Neural cell (in vitro differentiated cells): ENCODE results near the gene POLE3. TPM values are rescaled to one million over a fixed set of nuclear protein-coding genes. Genes with fewer than 3 reads are reported as not detected.

Experiments used
- H2AFZ ChIP-seq: fragments of 200-600, 300-800 bp; sonication (generic), shearing (Covaris generic); 2 replicates; pipeline ENCODE4 v1.6.0; 2014; ENCODE audit warnings: low read depth, mild to moderate bottlenecking, antibody characterized with exemption, low read length, moderate library complexity
- H3F3A ChIP-seq: fragments of 200-600 bp; shearing (Covaris generic); 2 replicates; pipeline ENCODE4 v1.6.1; 2016; ENCODE audit warnings: mild to moderate bottlenecking, moderate library complexity, mixed read lengths, antibody characterized with exemption, low read length; ENCODE audit not compliant: insufficient read depth, poor library complexity, severe bottlenecking
- H3K27ac ChIP-seq: fragments of 200-600, 300-800 bp; sonication (generic), shearing (Covaris generic); 2 replicates; pipeline ENCODE4 v1.5.1; 2014; ENCODE audit warnings: mild to moderate bottlenecking, low read length, moderate library complexity
- H3K27me3 ChIP-seq: fragments of 300-800, 200-600 bp; sonication (generic), shearing (Covaris generic); 2 replicates; pipeline ENCODE4 v1.6.0; 2014; ENCODE audit warnings: mild to moderate bottlenecking, low read depth, low read length, moderate library complexity; ENCODE audit not compliant: insufficient read depth
- H3K36me3 ChIP-seq: fragments of 300-800, 200-600 bp; sonication (generic), shearing (Covaris generic); 2 replicates; pipeline ENCODE4 v1.5.1; 2014; ENCODE audit warnings: mild to moderate bottlenecking, antibody characterized with exemption, low read length, moderate library complexity; ENCODE audit not compliant: insufficient read depth
- H3K4me2 ChIP-seq: fragments of 300-800, 200-600 bp; sonication (generic), shearing (Covaris generic); 2 replicates; pipeline ENCODE4 v1.6.0; 2014; ENCODE audit warnings: mild to moderate bottlenecking, low read length
- H3K4me3 ChIP-seq: fragments of 300-800, 200-600 bp; sonication (generic), shearing (Covaris generic); 2 replicates; pipeline ENCODE4 v1.5.1; 2014; ENCODE audit warnings: mild to moderate bottlenecking, low read length, moderate library complexity
- H3K79me2 ChIP-seq: fragments of 200-600 bp; shearing (Covaris generic); replicated peaks from 2 replicates; pipeline ENCODE4 v1.6.0; 2014; ENCODE audit warnings: mild to moderate bottlenecking, low read length, moderate library complexity; ENCODE audit not compliant: insufficient read depth
- H3K9ac ChIP-seq: fragments of 300-800, 200-600 bp; sonication (generic), shearing (Covaris generic); 2 replicates; pipeline ENCODE4 v1.6.1; 2016; ENCODE audit warnings: mild to moderate bottlenecking, low read length, mixed read lengths
- H3K9me2 ChIP-seq: fragments of 200-600 bp; shearing (Covaris generic); 2 replicates; pipeline ENCODE4 v1.6.1; 2016; ENCODE audit warnings: mild to moderate bottlenecking, low read length, mixed read lengths; ENCODE audit not compliant: insufficient read depth
- H3K9me3 ChIP-seq: fragments of 200-600, 300-800 bp; sonication (generic), shearing (Covaris generic); 2 replicates; pipeline ENCODE4 v1.6.1; 2016; ENCODE audit warnings: mild to moderate bottlenecking, mixed run types, low read length, moderate library complexity, mixed read lengths
- H4K20me1 ChIP-seq: fragments of 200-600 bp; shearing (Covaris generic); 2 replicates; pipeline ENCODE4 v1.6.1; 2016; ENCODE audit warnings: mild to moderate bottlenecking, mixed run types; ENCODE audit not compliant: insufficient read depth
- CTCF ChIP-seq: fragments of 450-650 bp; IDR thresholded peaks from 2 replicates; pipeline ENCODE4 v1.5.1; 2014; ENCODE audit warnings: antibody characterized with exemption, mild to moderate bottlenecking, moderate library complexity; ENCODE audit not compliant: poor library complexity, severe bottlenecking
- EP300 ChIP-seq: fragments of 450-650 bp; conservative IDR thresholded peaks from 2 replicates; pipeline ENCODE4 v1.6.1; 2014; ENCODE audit warnings: antibody characterized with exemption, mild to moderate bottlenecking, moderate library complexity; ENCODE audit not compliant: poor library complexity, severe bottlenecking
- REST ChIP-seq: IDR thresholded peaks from 2 replicates; pipeline ENCODE4 v1.6.1; 2012; ENCODE audit warnings: borderline replicate concordance
- SMC3 ChIP-seq: fragments of 450-650 bp; conservative IDR thresholded peaks from 2 replicates; pipeline ENCODE4 v1.6.1; 2014; ENCODE audit warnings: antibody characterized with exemption, mild to moderate bottlenecking, moderate library complexity; ENCODE audit not compliant: poor library complexity
- TAF1 ChIP-seq: IDR thresholded peaks from 2 replicates; pipeline ENCODE4 v1.6.1; 2012; ENCODE audit warnings: low read depth
- polyA plus RNA-seq: library from polyadenylated mRNA; depleted of rRNA; stranded (reverse); fragments of >200 nt; gene quantifications from 2 replicates; pipeline ENCODE4 v1.2.3, GENCODE V29; 2014

The POLE3 gene
- polyA plus RNA-seq, 1 donor from 2014 or later, result 99.8 TPM

GRCh38 chr9:113427629-113428028, 17.2 kb upstream of the POLE3 start:
- no peaks in the 10 kb centered on the region for H3F3A ChIP-seq
- H3K79me2 ChIP-seq, result no peaks in the 10 kb centered on the region
- no peaks in the 10 kb centered on the region for H3K36me3 ChIP-seq
- H3K4me3 ChIP-seq, result no peak overlapping the region
- H3K9me2 ChIP-seq, result no peaks in the 10 kb centered on the region
- no peaks in the 10 kb centered on the region for H3K27me3 ChIP-seq
- no peaks in the 10 kb centered on the region for H4K20me1 ChIP-seq
- H2AFZ ChIP-seq, result no peak overlapping the region
- H3K9ac ChIP-seq, result no peak overlapping the region
- TF ChIP-seq SMC3, result no peak
- no peak for TF ChIP-seq EP300
- TF ChIP-seq CTCF, result no peak
- TF ChIP-seq REST, result no peak
- H3K9me3 ChIP-seq, result no peaks in the 10 kb centered on the region
- no peak overlapping the region for H3K4me2 ChIP-seq
- no peak overlapping the region for H3K27ac ChIP-seq

GRCh38 chr9:113426701-113427100, 16.2 kb upstream of the POLE3 start:
- Histone ChIP-seq H3K9ac (no peak overlapping the region), H3F3A (no peaks in the 10 kb centered on the region)

More at GRCh38 chr9:113426701-113427100, 16.2 kb upstream of the POLE3 start:
- Histone ChIP-seq H4K20me1 (no peaks in the 10 kb centered on the region), H3K79me2 (no peaks in the 10 kb centered on the region), H3K36me3 (no peaks in the 10 kb centered on the region), H3K27me3 (no peaks in the 10 kb centered on the region), H3K4me3 (no peak overlapping the region), H3K4me2 (no peak overlapping the region), H2AFZ (no peak overlapping the region), H3K9me2 (no peaks in the 10 kb centered on the region), H3K9me3 (no peaks in the 10 kb centered on the region), H3K27ac (no peak overlapping the region)
- TF ChIP-seq CTCF (no peak), SMC3 (no peak), TAF1 (no peak)
